ENCODE measurements around the gene SLC35A3.

DNA sequence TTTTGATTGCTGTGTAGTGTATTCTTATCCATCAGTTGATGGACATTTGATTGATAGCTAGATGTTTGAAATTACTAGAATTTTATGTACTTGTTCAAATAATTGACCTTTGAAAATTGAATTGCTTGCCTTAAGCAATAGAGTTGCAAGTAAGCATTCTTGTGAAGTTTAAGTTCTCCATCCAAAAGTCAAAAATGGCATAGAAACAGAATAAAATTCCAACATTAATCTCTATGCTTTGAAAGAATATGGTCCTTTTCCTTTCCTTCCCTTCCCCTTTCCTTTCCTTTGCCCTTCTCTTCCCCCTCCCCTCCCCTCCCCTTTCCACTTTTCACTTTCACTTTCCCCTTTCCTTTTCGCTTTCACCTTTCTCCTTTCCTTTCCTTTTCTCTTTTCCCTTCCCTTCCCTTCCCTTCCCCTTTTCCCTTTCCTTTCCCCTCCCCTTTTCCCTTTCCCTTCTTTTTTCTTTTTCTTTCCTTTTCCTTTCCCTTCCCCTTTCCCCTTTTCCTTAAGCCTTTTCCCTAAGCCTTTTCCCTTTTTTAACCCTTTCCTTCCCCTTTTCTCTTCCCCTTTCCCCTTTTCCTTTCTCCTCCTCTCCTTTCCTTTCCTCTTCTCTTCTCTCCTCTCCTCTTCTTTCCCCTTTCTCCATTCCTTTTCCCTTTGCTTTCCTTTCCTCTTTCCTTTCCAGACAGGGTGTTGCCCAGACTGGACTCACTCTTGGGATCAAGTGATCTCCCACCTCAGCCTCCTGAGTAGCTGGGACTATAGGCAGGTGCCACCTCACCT is 95.6 kb downstream of the SLC35A3 start:
- TF ChIP-seq, protein P1, sequence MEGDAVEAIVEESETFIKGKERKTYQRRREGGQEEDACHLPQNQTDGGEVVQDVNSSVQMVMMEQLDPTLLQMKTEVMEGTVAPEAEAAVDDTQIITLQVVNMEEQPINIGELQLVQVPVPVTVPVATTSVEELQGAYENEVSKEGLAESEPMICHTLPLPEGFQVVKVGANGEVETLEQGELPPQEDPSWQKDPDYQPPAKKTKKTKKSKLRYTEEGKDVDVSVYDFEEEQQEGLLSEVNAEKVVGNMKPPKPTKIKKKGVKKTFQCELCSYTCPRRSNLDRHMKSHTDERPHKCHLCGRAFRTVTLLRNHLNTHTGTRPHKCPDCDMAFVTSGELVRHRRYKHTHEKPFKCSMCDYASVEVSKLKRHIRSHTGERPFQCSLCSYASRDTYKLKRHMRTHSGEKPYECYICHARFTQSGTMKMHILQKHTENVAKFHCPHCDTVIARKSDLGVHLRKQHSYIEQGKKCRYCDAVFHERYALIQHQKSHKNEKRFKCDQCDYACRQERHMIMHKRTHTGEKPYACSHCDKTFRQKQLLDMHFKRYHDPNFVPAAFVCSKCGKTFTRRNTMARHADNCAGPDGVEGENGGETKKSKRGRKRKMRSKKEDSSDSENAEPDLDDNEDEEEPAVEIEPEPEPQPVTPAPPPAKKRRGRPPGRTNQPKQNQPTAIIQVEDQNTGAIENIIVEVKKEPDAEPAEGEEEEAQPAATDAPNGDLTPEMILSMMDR (optimal IDR thresholded peaks at IDR 0.05 in 1 of 3, IDR thresholded peaks at IDR 0.05 in 1 of 3, conservative IDR thresholded peaks at IDR 0.05 in 1 of 3; ENCODE audit: extremely low read depth in 1 of 3, insufficient read depth in 2 of 3, low read length in 3 of 3) = no peak
- no peak for TF ChIP-seq EZH2 (IDR thresholded peaks at IDR 0.05; ENCODE audit: low read length)

All from keratinocyte (primary cell).